ENCODE results near the gene PRKCE. TPM values are rescaled to one million over a fixed set of nuclear protein-coding genes. Genes with fewer than 3 reads are reported as not detected.

Gene PRKCE
- polyA plus RNA-seq, 1 of the 3 experiments (the other 2 are of a cell fraction) = 16.3 TPM

DNA sequence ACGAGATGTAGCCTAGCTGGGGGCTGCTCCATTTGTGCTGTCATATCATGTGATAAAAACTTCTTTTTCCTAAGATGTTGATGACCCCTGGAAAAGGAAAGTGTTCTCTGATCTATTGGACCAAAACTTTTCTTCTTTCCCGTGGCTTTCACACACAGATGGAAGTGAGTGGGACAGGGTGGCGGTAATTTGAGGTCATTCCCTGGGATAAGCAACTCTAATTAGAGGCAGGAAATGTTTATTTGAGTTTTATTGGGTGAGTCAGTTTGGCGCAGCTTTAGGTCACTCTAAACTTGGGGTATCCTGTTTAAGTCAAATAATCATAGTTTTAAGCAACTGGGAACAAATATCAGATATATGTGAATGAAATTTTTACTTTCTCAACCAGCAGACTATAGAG, 424.8 kb downstream of the PRKCE start (continued):
- TF ChIP-seq, protein P1, sequence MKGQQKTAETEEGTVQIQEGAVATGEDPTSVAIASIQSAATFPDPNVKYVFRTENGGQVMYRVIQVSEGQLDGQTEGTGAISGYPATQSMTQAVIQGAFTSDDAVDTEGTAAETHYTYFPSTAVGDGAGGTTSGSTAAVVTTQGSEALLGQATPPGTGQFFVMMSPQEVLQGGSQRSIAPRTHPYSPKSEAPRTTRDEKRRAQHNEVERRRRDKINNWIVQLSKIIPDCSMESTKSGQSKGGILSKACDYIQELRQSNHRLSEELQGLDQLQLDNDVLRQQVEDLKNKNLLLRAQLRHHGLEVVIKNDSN (IDR thresholded peaks at IDR 0.05; ENCODE audit: borderline replicate concordance, low read depth) = no peak
- TF ChIP-seq, protein P2, sequence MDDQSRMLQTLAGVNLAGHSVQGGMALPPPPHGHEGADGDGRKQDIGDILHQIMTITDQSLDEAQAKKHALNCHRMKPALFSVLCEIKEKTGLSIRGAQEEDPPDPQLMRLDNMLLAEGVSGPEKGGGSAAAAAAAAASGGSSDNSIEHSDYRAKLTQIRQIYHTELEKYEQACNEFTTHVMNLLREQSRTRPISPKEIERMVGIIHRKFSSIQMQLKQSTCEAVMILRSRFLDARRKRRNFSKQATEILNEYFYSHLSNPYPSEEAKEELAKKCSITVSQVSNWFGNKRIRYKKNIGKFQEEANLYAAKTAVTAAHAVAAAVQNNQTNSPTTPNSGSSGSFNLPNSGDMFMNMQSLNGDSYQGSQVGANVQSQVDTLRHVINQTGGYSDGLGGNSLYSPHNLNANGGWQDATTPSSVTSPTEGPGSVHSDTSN (IDR thresholded peaks at IDR 0.05) = no peak
- TF ChIP-seq SMC3 (IDR thresholded peaks at IDR 0.05; ENCODE audit: low read depth, low read length) (no peak), RAD21 (IDR thresholded peaks at IDR 0.05; ENCODE audit: low read length) (no peak), GATA2 (CRISPR knock-in tag; IDR thresholded peaks at IDR 0.05) (no peak), MEF2A (IDR thresholded peaks at IDR 0.05; ENCODE audit: borderline replicate concordance, low read depth) (no peak)

DNA sequence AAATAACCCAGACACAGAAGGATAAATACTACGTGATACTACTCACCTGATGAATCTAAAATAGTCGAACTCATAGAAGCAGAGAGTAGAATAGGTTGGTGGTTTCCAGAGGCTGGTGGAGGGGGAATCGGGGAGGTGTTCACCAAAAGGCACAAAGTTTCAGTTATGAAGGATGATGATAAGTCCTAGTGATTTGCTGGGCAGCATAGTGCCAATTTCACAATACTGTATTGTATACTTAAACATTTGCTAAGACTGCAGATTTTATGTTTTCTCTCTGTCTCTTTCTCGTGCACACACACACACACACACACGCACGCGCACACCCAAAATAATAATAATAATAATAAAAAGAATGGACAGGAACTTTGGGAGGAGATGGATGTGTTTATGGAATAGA, 425.4 kb downstream of the PRKCE start:
- no peaks in the 10 kb centered on the region for H3K9me3 ChIP-seq
- H2AFZ ChIP-seq (ENCODE audit: low read depth) = no peak overlapping the region
- H4K20me1 ChIP-seq (ENCODE audit: insufficient read depth) = no peaks in the 10 kb centered on the region
- ChIA-PET POLR2A (no interaction called here), CTCF (no interaction called here)
- WGBS (ENCODE audit: low lambda C conversion rate) = 92% methylated on average over 7 of the region's 7 CpGs
- H3K4me3 ChIP-seq (ENCODE audit: low read depth in 2 of 2, low read length in 1 of 2) = no peak overlapping the region; a peak in 1 of 4 replicates
- H3K27me3 ChIP-seq (ENCODE audit: insufficient read depth) = no peaks in the 10 kb centered on the region
- peak overlapping the region in 1 of 2 experiments; percentile 94; a peak in 2 of 4 replicates for H3K27ac ChIP-seq (ENCODE audit: low read depth in 2 of 2, low read length in 1 of 2)
- H3K4me2 ChIP-seq = peak overlapping the region; percentile 45; the same call in 1 of the 2 replicates
- TF ChIP-seq TCF12 (IDR thresholded peaks at IDR 0.05) = no peak
- TF ChIP-seq, protein P3, sequence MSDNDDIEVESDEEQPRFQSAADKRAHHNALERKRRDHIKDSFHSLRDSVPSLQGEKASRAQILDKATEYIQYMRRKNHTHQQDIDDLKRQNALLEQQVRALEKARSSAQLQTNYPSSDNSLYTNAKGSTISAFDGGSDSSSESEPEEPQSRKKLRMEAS (IDR thresholded peaks at IDR 0.05; ENCODE audit: low read depth) = no peak
- peaks cover 26% of the 10 kb centered on the region for H3F3A ChIP-seq (replicated peaks; ENCODE audit: insufficient read depth)
- H3K36me3 ChIP-seq (replicated peaks in 1 of 2; ENCODE audit: control insufficient read depth in 1 of 2, insufficient read depth in 2 of 2, low read length in 1 of 2) = peaks cover 0 to 5% of the 10 kb centered on the region in 2 experiments
- H3K9ac ChIP-seq = no peak overlapping the region
- H3K4me1 ChIP-seq (ENCODE audit: control insufficient read depth in 1 of 2, insufficient read depth in 2 of 2, low read depth in 1 of 2, low read length in 1 of 2) = peaks cover 28 to 30% of the 10 kb centered on the region in 2 experiments
- H3K79me2 ChIP-seq (ENCODE audit: insufficient read depth) = peaks cover 62% of the 10 kb centered on the region
- DNase-seq = no peak
- H3K9me2 ChIP-seq = no peaks in the 10 kb centered on the region

DNA sequence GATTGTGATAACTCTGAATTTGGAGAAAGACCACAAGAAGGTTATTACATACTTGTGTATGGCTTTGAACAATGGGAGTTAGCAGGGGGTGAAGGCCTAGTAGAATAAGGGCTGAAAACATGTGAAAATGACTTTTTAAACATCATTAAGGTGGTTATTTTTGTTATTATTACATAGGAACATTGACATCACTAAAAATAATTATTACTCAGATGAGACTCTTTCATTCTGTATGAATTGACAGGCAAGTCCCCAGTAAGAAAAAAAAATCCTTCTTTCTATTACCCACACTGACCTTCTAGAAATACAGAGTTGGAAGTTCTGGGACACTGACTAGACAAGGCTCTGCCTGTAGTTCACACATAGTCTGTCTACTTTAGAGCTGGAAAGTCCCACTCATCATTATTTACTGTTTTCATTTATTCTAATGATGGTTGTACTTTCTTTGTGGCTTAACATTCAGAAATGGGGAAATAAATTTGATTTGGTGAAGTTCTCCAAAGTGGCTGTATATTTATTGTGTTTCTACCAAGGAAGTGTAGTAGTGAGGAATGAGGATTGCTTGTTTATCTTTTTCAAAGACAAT, 426.1 kb downstream of the PRKCE start:
- H3K27ac ChIP-seq (ENCODE audit: low read depth in 2 of 2, low read length in 1 of 2) = no peak overlapping the region
- no peak overlapping the region for H3K9ac ChIP-seq
- H3K4me3 ChIP-seq (ENCODE audit: low read depth in 2 of 2, low read length in 1 of 2) = no peak overlapping the region
- peaks cover 19% of the 10 kb centered on the region for H3F3A ChIP-seq (replicated peaks; ENCODE audit: insufficient read depth)
- no peaks in the 10 kb centered on the region for H3K9me3 ChIP-seq
- CTCF ChIA-PET = interaction anchor here (1.7 to 3.5 kb wide), 2 partner anchors 216 to 262 kb away, joined by 6 to 11 read pairs; no protein-coding TSS in a partner anchor
- peaks cover 23 to 24% of the 10 kb centered on the region in 2 experiments for H3K4me1 ChIP-seq (ENCODE audit: control insufficient read depth in 1 of 2, insufficient read depth in 2 of 2, low read depth in 1 of 2, low read length in 1 of 2)
- no peaks in the 10 kb centered on the region for H3K9me2 ChIP-seq
- no peak for DNase-seq
- no peaks in the 10 kb centered on the region for H3K27me3 ChIP-seq (ENCODE audit: insufficient read depth)
- no peak overlapping the region for H3K4me2 ChIP-seq
- no peaks in the 10 kb centered on the region for H4K20me1 ChIP-seq (ENCODE audit: insufficient read depth)
- no peak overlapping the region for H2AFZ ChIP-seq (ENCODE audit: low read depth)
- peaks cover 69% of the 10 kb centered on the region for H3K79me2 ChIP-seq (ENCODE audit: insufficient read depth)
- TF ChIP-seq TEAD4 (IDR thresholded peaks at IDR 0.05; ENCODE audit: borderline replicate concordance, insufficient read depth) (no peak), FOSL2 (IDR thresholded peaks at IDR 0.05; ENCODE audit: borderline replicate concordance, low read depth) (no peak)
- POLR2A ChIA-PET = no interaction called here
- H3K36me3 ChIP-seq (replicated peaks in 1 of 2; ENCODE audit: control insufficient read depth in 1 of 2, insufficient read depth in 2 of 2, low read length in 1 of 2) = peaks cover 0 to 5% of the 10 kb centered on the region in 2 experiments

Measured in SK-N-SH (cell line).